H1 (cell line): ENCODE data around the gene OR14A2. TPM values are rescaled to one million over a fixed set of nuclear protein-coding genes. Genes with fewer than 3 reads are reported as not detected.

ENCODE experiments used
- CTCF ChIA-PET: fragments of 300-600 bp; sonication (Branson Sonifier 250); formaldehyde crosslinking; loops from one replicate; lab custom pipeline; 2021; ENCODE audit not compliant: partially characterized antibody; lab: Charles Lee
- POLR2A ChIA-PET: fragments of 300-600 bp; sonication (Branson Sonifier 250); formaldehyde crosslinking; loops from one replicate; lab custom pipeline; 2021; ENCODE audit warnings: inconsistent platforms; ENCODE audit not compliant: partially characterized antibody; lab: Charles Lee
- DNase-seq, 2 experiments: peaks; one replicate each; pipeline versions ENCODE4 v3.0.0 to v3.0.0-alpha.2; 2010 to 2022; ENCODE audit warnings: low spot score in 2 of 2, low read depth in 1 of 2, mixed read lengths in 1 of 2
- FAIRE-seq: peaks from 2 replicates; lab custom pipeline; 2011; peaks lifted over from hg19 to GRCh38; lab: Jason Lieb, UNC
- H2AFZ ChIP-seq: 2 replicates; pipeline ENCODE4 v1.8.1; 2012; ENCODE audit warnings: low read length, inconsistent platforms
- H2AK5ac ChIP-seq: 2 replicates; pipeline ENCODE4 v1.6.1; 2013; ENCODE audit warnings: low read depth, low read length
- H2BK120ac ChIP-seq: replicated peaks from 2 replicates; pipeline ENCODE3; 2013; ENCODE audit warnings: low read depth, low read length, inconsistent platforms
- H2BK12ac ChIP-seq: 2 replicates; pipeline ENCODE4 v1.6.1; 2013; ENCODE audit warnings: low read depth, low read length
- H2BK15ac ChIP-seq: 2 replicates; pipeline ENCODE4 v1.6.1; 2013; ENCODE audit warnings: low read length
- H2BK20ac ChIP-seq: 2 replicates; pipeline ENCODE4 v1.6.1; 2013; ENCODE audit warnings: low read length
- H2BK5ac ChIP-seq: 2 replicates; pipeline ENCODE4 v1.6.1; 2013; ENCODE audit warnings: low read depth, low read length
- H3K14ac ChIP-seq: 2 replicates; pipeline ENCODE4 v1.6.1; 2013; ENCODE audit warnings: inconsistent platforms; ENCODE audit not compliant: insufficient read length
- H3K18ac ChIP-seq: 2 replicates; pipeline ENCODE4 v1.6.1; 2013; ENCODE audit warnings: low read length; ENCODE audit errors: extremely low read depth
- H3K23ac ChIP-seq: 2 replicates; pipeline ENCODE4 v1.6.1; 2013; ENCODE audit warnings: inconsistent platforms; ENCODE audit not compliant: insufficient read length
- H3K23me2 ChIP-seq: 2 replicates; pipeline ENCODE4 v1.6.1; 2013; ENCODE audit warnings: low read depth, low read length
- H3K27ac ChIP-seq: 2 replicates; pipeline ENCODE4 v1.6.1; 2011; ENCODE audit warnings: low read depth, low read length, inconsistent platforms
- H3K27me3 ChIP-seq, 4 experiments: replicated peaks in 1 of 4; 1 replicate in 1 of 4; 2 replicates in 3 of 4; pipeline versions ENCODE4 v1.6.1 to v1.8.1; 2011 to 2013; ENCODE audit warnings: low read length in 3 of 4, mild to moderate bottlenecking in 3 of 4, inconsistent platforms in 2 of 4, mixed read lengths in 2 of 4, moderate library complexity in 1 of 4; ENCODE audit not compliant: control insufficient read depth in 3 of 4, insufficient read depth in 3 of 4; ENCODE audit errors: extremely low read depth in 1 of 4
- H3K36me3 ChIP-seq, 4 experiments: 2 replicates each; pipeline versions ENCODE4 v1.6.1 to v1.8.1; 2011 to 2013; ENCODE audit warnings: mild to moderate bottlenecking in 4 of 4, low read length in 3 of 4, moderate library complexity in 2 of 4, control low read depth in 1 of 4, inconsistent platforms in 1 of 4; ENCODE audit not compliant: insufficient read depth in 4 of 4, control insufficient read depth in 2 of 4
- H3K4ac ChIP-seq: replicated peaks from 2 replicates; pipeline ENCODE3; 2013; ENCODE audit warnings: low read length, low read depth, mixed read lengths, inconsistent platforms; ENCODE audit not compliant: insufficient read length
- H3K4me1 ChIP-seq, 4 experiments: replicated peaks in 1 of 4; 1 replicate in 1 of 4; 2 replicates in 3 of 4; pipeline versions ENCODE4 v1.6.1 to v1.8.1; 2011 to 2013; ENCODE audit warnings: low read length in 3 of 4, inconsistent platforms in 2 of 4, mixed read lengths in 1 of 4; ENCODE audit not compliant: insufficient read depth in 4 of 4, control insufficient read depth in 3 of 4
- H3K4me2 ChIP-seq, 2 experiments: 2 replicates each; pipeline versions ENCODE4 v1.6.1 to v1.8.1; 2011 to 2013; ENCODE audit warnings: low read depth in 2 of 2, low read length in 2 of 2, control low read depth in 1 of 2, inconsistent platforms in 1 of 2, mild to moderate bottlenecking in 1 of 2; ENCODE audit not compliant: insufficient read depth in 1 of 2
- H3K4me3 ChIP-seq, 4 experiments: fragments of 200-600, 300-600 bp in 1 of 4; sonication (generic), shearing (Covaris generic), sonication (Bioruptor Twin) in 1 of 4; 2 replicates each; pipeline versions ENCODE4 v1.5.1 to v1.8.1; 2011 to 2016; ENCODE audit warnings: low read length in 4 of 4, low read depth in 3 of 4, control low read depth in 2 of 4, inconsistent platforms in 2 of 4, mild to moderate bottlenecking in 2 of 4, mixed read lengths in 1 of 4, moderate library complexity in 1 of 4; ENCODE audit not compliant: insufficient read depth in 2 of 4; ENCODE audit errors: extremely low read depth in 1 of 4
- H3K56ac ChIP-seq: replicated peaks from 2 replicates; pipeline ENCODE3; 2013; ENCODE audit warnings: low read depth, mild to moderate bottlenecking, mixed read lengths, low read length, inconsistent platforms; ENCODE audit not compliant: insufficient read length
- H3K79me1 ChIP-seq: 2 replicates; pipeline ENCODE4 v1.6.1; 2013; ENCODE audit warnings: low read depth, low read length, control low read depth
- H3K79me2 ChIP-seq, 2 experiments: 2 replicates each; pipeline versions ENCODE4 v1.6.1 to v1.8.1; 2012 to 2013; ENCODE audit warnings: low read length in 2 of 2, mild to moderate bottlenecking in 2 of 2, inconsistent platforms in 1 of 2; ENCODE audit not compliant: insufficient read depth in 2 of 2, control insufficient read depth in 1 of 2
- H3K9ac ChIP-seq, 4 experiments: replicated peaks in 1 of 4; 1 replicate in 1 of 4; 2 replicates in 3 of 4; pipeline versions ENCODE4 v1.6.1 to v1.8.1; 2011 to 2013; ENCODE audit warnings: low read depth in 3 of 4, low read length in 3 of 4, control low read depth in 2 of 4, mild to moderate bottlenecking in 2 of 4, moderate library complexity in 2 of 4, inconsistent platforms in 1 of 4; ENCODE audit errors: extremely low read depth in 1 of 4
- H3K9me3 ChIP-seq, 2 experiments: 2 replicates each; pipeline versions ENCODE4 v1.6.1 to v1.8.1; 2012 to 2013; ENCODE audit warnings: mild to moderate bottlenecking in 2 of 2, moderate library complexity in 2 of 2, control low read depth in 1 of 2, inconsistent platforms in 1 of 2, low read depth in 1 of 2, low read length in 1 of 2, mixed read lengths in 1 of 2; ENCODE audit not compliant: insufficient read depth in 2 of 2
- H4K20me1 ChIP-seq, 2 experiments: replicated peaks in 1 of 2; 2 replicates each; pipeline versions ENCODE3 to v1.8.1; 2011 to 2013; ENCODE audit warnings: inconsistent platforms in 2 of 2, low read length in 2 of 2, mild to moderate bottlenecking in 1 of 2; ENCODE audit not compliant: insufficient read depth in 2 of 2, control insufficient read depth in 1 of 2
- H4K5ac ChIP-seq: 2 replicates; pipeline ENCODE4 v1.6.1; 2013; ENCODE audit warnings: low read length, low read depth, mixed read lengths, inconsistent platforms; ENCODE audit not compliant: insufficient read length
- H4K8ac ChIP-seq: 2 replicates; pipeline ENCODE4 v1.8.0; 2013; ENCODE audit warnings: mild to moderate bottlenecking, moderate library complexity, low read length, inconsistent platforms; ENCODE audit not compliant: insufficient read depth; ENCODE audit errors: extremely low read depth
- H4K91ac ChIP-seq: replicated peaks from 2 replicates; pipeline ENCODE3; 2013; ENCODE audit warnings: low read length, mixed read lengths, inconsistent platforms; ENCODE audit not compliant: insufficient read length
- ATF3 ChIP-seq: IDR thresholded peaks from 2 replicates; pipeline ENCODE4 v1.6.1; 2011; ENCODE audit warnings: low read depth, mild to moderate bottlenecking, low read length; ENCODE audit not compliant: insufficient read depth
- BACH1 ChIP-seq: IDR thresholded peaks from 2 replicates; pipeline ENCODE4 v1.6.1; 2012; ENCODE audit warnings: low read length, improper control_type of control experiment
- BRCA1 ChIP-seq: IDR thresholded peaks from 2 replicates; pipeline ENCODE4 v1.6.1; 2012; ENCODE audit warnings: low read depth, low read length, improper control_type of control experiment
- CREB1 ChIP-seq: IDR thresholded peaks from 2 replicates; pipeline ENCODE4 v1.6.1; 2012; ENCODE audit warnings: inconsistent platforms
- EP300 ChIP-seq, 2 experiments: IDR thresholded peaks; 1 replicate in 1 of 2; 2 replicates in 1 of 2; pipeline ENCODE4 v1.6.1; 2011 to 2012; ENCODE audit warnings: low read depth in 2 of 2, low read length in 2 of 2, mild to moderate bottlenecking in 2 of 2, borderline replicate concordance in 1 of 2, inconsistent platforms in 1 of 2, moderate library complexity in 1 of 2
- JUN ChIP-seq: IDR thresholded peaks from 2 replicates; pipeline ENCODE4 v1.6.1; 2011; ENCODE audit warnings: low read depth, mild to moderate bottlenecking, improper control_type of control experiment, low read length
- MAX ChIP-seq: IDR thresholded peaks from 2 replicates; pipeline ENCODE4 v1.6.1; 2012; ENCODE audit warnings: inconsistent platforms
- NANOG ChIP-seq: IDR thresholded peaks from 2 replicates; pipeline ENCODE4 v1.6.1; 2011; ENCODE audit warnings: low read length, low read depth, mild to moderate bottlenecking, inconsistent platforms; ENCODE audit not compliant: insufficient read depth, poor library complexity, severe bottlenecking
- NRF1 ChIP-seq: IDR thresholded peaks from 2 replicates; pipeline ENCODE4 v1.6.1; 2011; ENCODE audit warnings: mild to moderate bottlenecking, low read depth, low read length, improper control_type of control experiment
- POLR2A ChIP-seq, 2 experiments: IDR thresholded peaks; 1 replicate in 1 of 2; 2 replicates in 1 of 2; pipeline ENCODE4 v1.6.1; 2011; ENCODE audit warnings: low read depth in 2 of 2, low read length in 2 of 2, mild to moderate bottlenecking in 2 of 2; ENCODE audit errors: control extremely low read depth in 1 of 2
- SP2 ChIP-seq: IDR thresholded peaks from 2 replicates; pipeline ENCODE4 v1.6.1; 2012; ENCODE audit warnings: mild to moderate bottlenecking, low read length, inconsistent platforms
- SUZ12 ChIP-seq: fragments of 200-600 bp; sonication (generic); IDR thresholded peaks from 2 replicates; pipeline ENCODE4 v1.6.1; 2012; ENCODE audit warnings: mild to moderate bottlenecking, inconsistent platforms, low read length, moderate library complexity, mixed read lengths
- TAF1 ChIP-seq: IDR thresholded peaks from 2 replicates; pipeline ENCODE4 v1.6.1; 2011; ENCODE audit warnings: mild to moderate bottlenecking, low read depth, low read length
- TAF7 ChIP-seq: optimal IDR thresholded peaks from 2 replicates; pipeline ENCODE3; 2011; ENCODE audit warnings: low read depth, mild to moderate bottlenecking, inconsistent platforms, low read length, moderate library complexity, borderline replicate concordance
- TCF12 ChIP-seq: IDR thresholded peaks from 2 replicates; pipeline ENCODE4 v1.6.1; 2011; ENCODE audit warnings: low read depth, mild to moderate bottlenecking, low read length
- TEAD4 ChIP-seq: IDR thresholded peaks from 2 replicates; pipeline ENCODE4 v1.6.1; 2012; ENCODE audit warnings: low read depth, low read length, inconsistent platforms, mixed read lengths
- WGBS, 2 experiments: shearing (Covaris generic) in 1 of 2; methylation state at CpG; one replicate each; pipeline versions ENCODE4 v1.1.6 to v1.1.7; 2013 to 2015; ENCODE audit warnings: low lambda C conversion rate in 2 of 2, mixed read lengths in 2 of 2, inconsistent platforms in 1 of 2, low coverage in 1 of 2, missing lambda C conversion rate in 1 of 2; ENCODE audit not compliant: insufficient replicate concordance in 2 of 2, insufficient coverage in 1 of 2, insufficient read length in 1 of 2; ENCODE audit errors: extremely low coverage in 1 of 2, missing lambda C conversion rate in 1 of 2; 5-methylcytosine and 5-hydroxymethylcytosine counted together
- polyA plus RNA-seq, 7 experiments: library from polyadenylated mRNA; depleted of rRNA in 3 of 7; stranded (reverse) in 5 of 7; unstranded in 2 of 7; fragments of >200 nt in 5 of 7; fragments of 200-250 nt in 2 of 7; gene quantifications; 1 replicate in 5 of 7; 2 replicates in 1 of 7; 4 replicates in 1 of 7; pipeline versions ENCODE4 v1.2.1 to v1.2.3, GENCODE V29; 2011 to 2013; ENCODE audit warnings: missing spikeins in 2 of 7, mixed read lengths in 2 of 7
- total RNA-seq: library from RNA; stranded (reverse); fragmentation: NEBNext Ultra II Directional; extraction: Animal tissue kit (Norgen Biotek cat#: 25700); gene quantifications from 2 replicates; pipeline ENCODE4 v1.2.1, GENCODE V29; 2021

The OR14A2 gene
- total and polyA plus RNA-seq, 2 of the 8 experiments (the other 6 are each of a cell fraction or from before 2014, with no cell fraction given): not detected

GRCh38 chr1:247740721-247741120 is 7.2 kb downstream of the OR14A2 start:
- CTCF ChIA-PET: no interaction called here
- Histone ChIP-seq H4K5ac (no peak overlapping the region), H3K9me3 (peaks cover 58 to 64% of the 10 kb centered on the region in 2 experiments), H3K4ac (no peak overlapping the region), H2BK5ac (no peak overlapping the region), H3K79me1 (no peaks in the 10 kb centered on the region), H3K4me2 (no peak overlapping the region), H3K36me3 (no peaks in the 10 kb centered on the region), H2AK5ac (no peak overlapping the region), H2BK120ac (no peak overlapping the region), H3K27ac (no peak overlapping the region), H2AFZ (no peak overlapping the region), H2BK12ac (no peak overlapping the region), H4K20me1 (no peaks in the 10 kb centered on the region), H4K91ac (no peak overlapping the region), H3K79me2 (no peaks in the 10 kb centered on the region), H2BK15ac (no peak overlapping the region), H3K23ac (no peak overlapping the region), H3K18ac (no peak overlapping the region), H3K27me3 (no peaks in the 10 kb centered on the region), H3K4me1 (no peaks in the 10 kb centered on the region), H4K8ac (no peak overlapping the region), H3K23me2 (no peaks in the 10 kb centered on the region), H3K56ac (no peak overlapping the region), H3K14ac (no peak overlapping the region), H2BK20ac (no peak overlapping the region), H3K4me3 (no peak overlapping the region), H3K9ac (no peak overlapping the region)
- POLR2A ChIA-PET: no interaction called here
- DNase-seq (no peak), FAIRE-seq (no peak)
- 80% methylated on average over 2 of the region's 2 CpGs; no CpG with 5 or more reads in 1 of the 2 experiments for WGBS, 2 experiments
- TF ChIP-seq TAF1: no peak
- no peak for TF ChIP-seq POLR2A (IDR thresholded peaks at IDR 0.05; ENCODE audit: control extremely low read depth in 1 of 2, low read depth in 2 of 2, low read length in 2 of 2)
- TF ChIP-seq ATF3: no peak
- TF ChIP-seq NRF1: no peak
- no peak for TF ChIP-seq SP2
- TF ChIP-seq JUN: no peak
- no peak for TF ChIP-seq CREB1
- TF ChIP-seq EP300 (IDR thresholded peaks at IDR 0.05; ENCODE audit: borderline replicate concordance in 1 of 2, low read depth in 2 of 2, low read length in 2 of 2): no peak
- TF ChIP-seq BACH1: no peak
- no peak for TF ChIP-seq TAF7
- no peak for TF ChIP-seq TCF12
- TF ChIP-seq NANOG: no peak
- no peak for TF ChIP-seq TEAD4
- no peak for TF ChIP-seq MAX
- TF ChIP-seq SUZ12: no peak
- TF ChIP-seq BRCA1: no peak
